Measurements from ENCODE around the gene GPR61. TPM values are rescaled to one million over a fixed set of nuclear protein-coding genes. Genes with fewer than 3 reads are reported as not detected.

GPR61 gene
- total and polyA plus RNA-seq, 7 donors: 0.10 to 1.4 (median 0.18) TPM; not detected in 4

DNA sequence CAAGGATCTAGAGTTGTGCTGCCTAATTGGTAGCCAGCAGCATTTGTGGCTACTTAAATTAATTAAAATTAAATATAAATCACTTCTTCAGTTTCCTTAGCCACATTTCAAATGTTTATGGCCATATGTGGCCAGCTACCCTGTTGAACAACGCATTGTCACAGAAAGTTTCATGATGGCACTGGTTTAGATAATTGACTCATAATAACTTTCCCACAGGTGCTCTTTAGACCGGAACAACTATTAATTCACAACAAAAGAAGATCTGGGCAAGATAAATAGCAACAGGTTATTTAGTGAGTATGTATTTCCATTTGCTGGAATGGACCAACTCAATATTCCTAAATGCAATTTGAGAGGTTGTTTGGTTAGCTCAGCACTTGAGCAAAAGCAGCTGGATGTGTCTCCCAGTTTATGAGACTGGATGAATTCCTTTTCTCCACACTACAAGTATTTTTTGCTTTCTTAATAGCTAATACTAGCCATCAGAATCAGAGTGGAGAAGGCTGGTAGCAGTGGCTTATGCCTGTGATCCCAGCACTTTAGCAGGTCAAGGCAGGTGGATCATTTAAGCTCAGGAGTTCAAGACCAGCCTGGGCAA is 26.5 kb upstream of the GPR61 start:
- WGBS, 3 donors: 83 to 87% (median 83%) methylated on average over 2 of the region's 2 CpGs

DNA sequence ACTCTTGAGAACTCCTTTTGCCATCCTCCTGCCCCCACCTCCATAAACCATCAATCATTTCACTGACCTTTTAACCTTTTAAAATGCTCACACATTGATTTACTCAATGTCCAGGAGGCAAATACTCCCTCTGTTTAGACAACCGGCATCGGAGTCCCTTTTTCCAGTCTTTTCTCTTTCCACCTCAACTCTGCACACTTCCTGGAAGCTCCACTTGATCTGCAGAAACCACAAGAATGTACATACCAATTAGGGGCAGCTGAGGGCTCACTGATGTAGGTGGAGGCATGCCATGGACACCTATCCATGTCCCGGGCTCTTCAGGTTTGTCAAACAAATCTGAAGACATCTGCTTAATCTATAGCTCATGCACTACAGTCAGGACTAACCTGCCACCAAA is 24.8 kb upstream of the GPR61 start:
- DNase-seq (no peak), ATAC-seq (no peak)
- TF ChIP-seq, protein P1, sequence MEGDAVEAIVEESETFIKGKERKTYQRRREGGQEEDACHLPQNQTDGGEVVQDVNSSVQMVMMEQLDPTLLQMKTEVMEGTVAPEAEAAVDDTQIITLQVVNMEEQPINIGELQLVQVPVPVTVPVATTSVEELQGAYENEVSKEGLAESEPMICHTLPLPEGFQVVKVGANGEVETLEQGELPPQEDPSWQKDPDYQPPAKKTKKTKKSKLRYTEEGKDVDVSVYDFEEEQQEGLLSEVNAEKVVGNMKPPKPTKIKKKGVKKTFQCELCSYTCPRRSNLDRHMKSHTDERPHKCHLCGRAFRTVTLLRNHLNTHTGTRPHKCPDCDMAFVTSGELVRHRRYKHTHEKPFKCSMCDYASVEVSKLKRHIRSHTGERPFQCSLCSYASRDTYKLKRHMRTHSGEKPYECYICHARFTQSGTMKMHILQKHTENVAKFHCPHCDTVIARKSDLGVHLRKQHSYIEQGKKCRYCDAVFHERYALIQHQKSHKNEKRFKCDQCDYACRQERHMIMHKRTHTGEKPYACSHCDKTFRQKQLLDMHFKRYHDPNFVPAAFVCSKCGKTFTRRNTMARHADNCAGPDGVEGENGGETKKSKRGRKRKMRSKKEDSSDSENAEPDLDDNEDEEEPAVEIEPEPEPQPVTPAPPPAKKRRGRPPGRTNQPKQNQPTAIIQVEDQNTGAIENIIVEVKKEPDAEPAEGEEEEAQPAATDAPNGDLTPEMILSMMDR (IDR thresholded peaks at IDR 0.05): no peak
- H3K27ac ChIP-seq: no peak overlapping the region
- H3K4me3 ChIP-seq: no peak overlapping the region
- no peaks in the 10 kb centered on the region for H3K9me3 ChIP-seq
- intact Hi-C loops (cut with DNase I): no loop called here
- peaks cover 2% of the 10 kb centered on the region for H3K4me1 ChIP-seq
- no peaks in the 10 kb centered on the region for H3K27me3 ChIP-seq (ENCODE audit: insufficient read depth in 3 of 3, low read length in 2 of 3)
- WGBS, 3 donors: 83 to 86% (median 84%) methylated on average over 3 of the region's 3 CpGs
- H3K36me3 ChIP-seq (ENCODE audit: insufficient read depth in 1 of 2, low read depth in 1 of 2): no peaks in the 10 kb centered on the region

More for the DNA sequence above, 26.5 kb upstream of the GPR61 start:
- peaks cover 12% of the 10 kb centered on the region for H3K4me1 ChIP-seq
- intact Hi-C loops (cut with DNase I): no loop called here
- no peaks in the 10 kb centered on the region for H3K9me3 ChIP-seq
- DNase-seq: no peak
- TF ChIP-seq, protein P1 (IDR thresholded peaks at IDR 0.05): no peak
- H3K27me3 ChIP-seq (ENCODE audit: insufficient read depth in 3 of 3, low read length in 2 of 3): no peaks in the 10 kb centered on the region
- no peak overlapping the region for H3K27ac ChIP-seq
- ATAC-seq: no peak
- no peak overlapping the region for H3K4me3 ChIP-seq
- no peaks in the 10 kb centered on the region for H3K36me3 ChIP-seq (ENCODE audit: insufficient read depth in 1 of 2, low read depth in 1 of 2)

DNA sequence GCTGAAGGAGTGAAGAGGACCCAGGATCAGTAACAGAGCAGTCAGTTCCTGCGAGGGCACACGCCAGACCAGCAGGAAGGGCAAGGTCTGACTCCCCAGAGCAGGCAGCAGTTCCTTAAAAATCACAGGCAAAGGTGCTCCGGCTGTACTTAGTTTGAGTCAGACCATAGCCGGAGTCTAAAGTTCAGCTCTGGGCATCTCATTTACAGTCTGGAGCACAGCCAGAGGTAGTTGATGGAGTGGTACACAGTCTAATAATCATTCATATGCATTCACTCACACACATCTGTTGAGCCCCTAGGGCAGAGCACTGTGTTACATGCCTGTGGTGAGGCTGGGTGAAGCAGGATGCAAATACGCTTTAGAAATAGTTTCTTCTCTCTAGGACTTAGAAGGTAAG is 22.8 kb upstream of the GPR61 start:
- no peak for ATAC-seq
- intact Hi-C loops (cut with DNase I): no loop called here

DNA sequence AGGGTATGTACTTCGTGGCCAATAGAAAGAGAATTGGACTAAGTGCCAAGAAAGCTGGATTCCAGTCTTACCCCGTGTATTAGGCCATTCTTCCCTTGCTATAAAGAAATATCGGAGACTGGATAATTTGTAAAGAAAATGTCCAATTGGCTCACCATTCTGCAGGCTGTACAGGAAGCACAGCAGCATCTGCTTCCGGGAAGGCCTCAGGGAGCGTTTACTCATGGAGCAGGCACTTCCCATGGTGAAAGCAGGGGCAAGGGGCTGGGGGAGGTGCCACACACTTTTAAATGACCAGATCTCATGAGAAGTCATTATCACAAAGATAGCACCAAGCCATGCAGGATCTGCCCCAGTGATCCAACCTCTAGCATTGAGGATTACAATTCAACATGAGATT is 22.3 kb upstream of the GPR61 start:
- H3K27ac ChIP-seq: no peak overlapping the region
- H3K4me3 ChIP-seq: no peak overlapping the region
- TF ChIP-seq, protein P1 (IDR thresholded peaks at IDR 0.05): no peak
- intact Hi-C loops (cut with DNase I): no loop called here
- H3K27me3 ChIP-seq (ENCODE audit: insufficient read depth in 3 of 3, low read length in 2 of 3): no peaks in the 10 kb centered on the region
- H3K4me1 ChIP-seq: no peaks in the 10 kb centered on the region
- ATAC-seq (no peak), DNase-seq (no peak)
- H3K9me3 ChIP-seq: no peaks in the 10 kb centered on the region
- 81 to 84% (median 82%) methylated on average over 5 of the region's 5 CpGs for WGBS, 3 donors
- H3K36me3 ChIP-seq (ENCODE audit: insufficient read depth in 1 of 2, low read depth in 1 of 2): no peaks in the 10 kb centered on the region

More for the DNA sequence above, 22.8 kb upstream of the GPR61 start:
- Histone ChIP-seq H3K4me1 (no peaks in the 10 kb centered on the region), H3K27ac (no peak overlapping the region), H3K9me3 (no peaks in the 10 kb centered on the region), H3K36me3 (ENCODE audit: insufficient read depth in 1 of 2, low read depth in 1 of 2) (no peaks in the 10 kb centered on the region), H3K27me3 (ENCODE audit: insufficient read depth in 3 of 3, low read length in 2 of 3) (no peaks in the 10 kb centered on the region), H3K4me3 (no peak overlapping the region)
- TF ChIP-seq, protein P1 (IDR thresholded peaks at IDR 0.05): no peak
- DNase-seq: no peak
- 64 to 80% (median 80%) methylated on average over 5 of the region's 5 CpGs for WGBS, 3 donors
